ENCODE data around the gene TRIM31. TPM values are rescaled to one million over a fixed set of nuclear protein-coding genes. Genes with fewer than 3 reads are reported as not detected.

TRIM31 gene
- total RNA-seq, 2 experiments from 2014 or later: not detected

GRCh38 chr6:30062471-30063178 is 50.3 kb downstream of the TRIM31 start:
- no peak for TF ChIP-seq CTCF (IDR thresholded peaks at IDR 0.05)
- peaks cover 33% of the 10 kb centered on the region for H3K4me1 ChIP-seq (ENCODE audit: insufficient read depth, low read length)
- ChIA-PET POLR2A (interaction anchor here (1.2 to 2.5 kb wide), 3 partner anchors 11 to 263 kb away, joined by 3 to 11 read pairs (median 6); partner anchors contain the start of gene TRIM39), CTCF (interaction anchor here (1.2 to 3.2 kb wide), 3 partner anchors 39 to 70 kb away, joined by 3 to 7 read pairs (median 5); no protein-coding TSS in a partner anchor)
- H3K27me3 ChIP-seq (ENCODE audit: control insufficient read depth in 1 of 2, insufficient read depth in 2 of 2, low read length in 2 of 2): no peaks in the 10 kb centered on the region
- peak overlapping the region; percentile 97 for H3K27ac Mint-ChIP-seq
- H3K36me3 ChIP-seq (ENCODE audit: insufficient read depth, low read length): peaks cover 30% of the 10 kb centered on the region
- peak in 3 of 14 experiments; percentile 32 to 56 (median 35) for DNase-seq
- H3K27me3 Mint-ChIP-seq: no peaks in the 10 kb centered on the region
- H3K4me3 Mint-ChIP-seq: peak overlapping the region; percentile 95
- no peaks in the 10 kb centered on the region for H3K9me3 Mint-ChIP-seq
- no peak overlapping the region for H3K27ac ChIP-seq (ENCODE audit: low read depth in 1 of 2, low read length in 2 of 2)
- H3K36me3 Mint-ChIP-seq (ENCODE audit: low read depth): peaks cover 72% of the 10 kb centered on the region
- no peak for ATAC-seq (ENCODE audit: poor library complexity)
- intact Hi-C loops (cut with DNase I, micrococcal nuclease): loop anchor here (5.0 to 10.0 kb wide), 4 partner anchors 118 to 1892 kb away; partner anchors contain the start of genes HLA-A (in 2 of the 2), NELFE (in 1 of the 2), SKIC2 (in 1 of the 2) and TRIM39 (in 1 of the 2)
- no peaks in the 10 kb centered on the region for H3K9me3 ChIP-seq (ENCODE audit: control insufficient read depth in 1 of 2, insufficient read depth in 1 of 2, low read length in 2 of 2)
- H3K4me3 ChIP-seq (ENCODE audit: low read length): peak overlapping the region; percentile 89
- H3K4me1 Mint-ChIP-seq (ENCODE audit: low read depth): peaks cover 60% of the 10 kb centered on the region

GRCh38 chr6:30061858-30062458 is 50.9 kb downstream of the TRIM31 start:
- Histone ChIP-seq H3K9me3 (ENCODE audit: control insufficient read depth in 1 of 2, insufficient read depth in 1 of 2, low read length in 2 of 2) (no peaks in the 10 kb centered on the region), H3K27ac (ENCODE audit: low read depth in 1 of 2, low read length in 2 of 2) (peak overlapping the region; percentile 89 to 94), H3K36me3 (ENCODE audit: insufficient read depth, low read length) (peaks cover 36% of the 10 kb centered on the region), H3K4me3 (ENCODE audit: low read length) (peak overlapping the region; percentile 89), H3K4me1 (ENCODE audit: insufficient read depth, low read length) (peaks cover 29% of the 10 kb centered on the region), H3K27me3 (ENCODE audit: control insufficient read depth in 1 of 2, insufficient read depth in 2 of 2, low read length in 2 of 2) (no peaks in the 10 kb centered on the region)
- peaks cover 53% of the 10 kb centered on the region for H3K4me1 Mint-ChIP-seq (ENCODE audit: low read depth)
- TF ChIP-seq CTCF (IDR thresholded peaks at IDR 0.05): no peak
- no peaks in the 10 kb centered on the region for H3K27me3 Mint-ChIP-seq
- DNase-seq (peak in 6 of 14 experiments; percentile 22 to 85 (median 42)), ATAC-seq (ENCODE audit: poor library complexity) (peak; percentile 33)
- H3K36me3 Mint-ChIP-seq (ENCODE audit: low read depth): peaks cover 72% of the 10 kb centered on the region
- CTCF ChIA-PET: interaction anchor here (1.2 to 3.2 kb wide), 3 partner anchors 41 to 71 kb away, joined by 5 to 7 read pairs (median 6); no protein-coding TSS in a partner anchor
- no peaks in the 10 kb centered on the region for H3K9me3 Mint-ChIP-seq
- POLR2A ChIA-PET: interaction anchor here (1.0 to 3.3 kb wide), 11 partner anchors 9 to 412 kb away, joined by 3 to 13 read pairs (median 6); partner anchors contain the start of genes RNF39, TRIM26 and TRIM39
- H3K27ac Mint-ChIP-seq: peak overlapping the region; percentile 97
- H3K4me3 Mint-ChIP-seq: peak overlapping the region; percentile 95
- intact Hi-C loops (cut with DNase I, micrococcal nuclease): loop anchor here (5.0 to 10.0 kb wide), 4 partner anchors 117 to 1893 kb away; partner anchors contain the start of genes HLA-A (in 2 of the 2), NELFE (in 1 of the 2), SKIC2 (in 1 of the 2) and TRIM39 (in 1 of the 2)

Data from CD4-positive, alpha-beta T cell (primary cell).